Fibroblast of skin of scalp (primary cell): ENCODE data around the gene ACSS2.
A peak's percentile ranks its signal among the peaks of the same experiment; 100 is the strongest.

ENCODE experiments used
- DNase-seq: peaks from one replicate; pipeline ENCODE4 v3.0.0-alpha.2; 2013

The ACSS2 gene

DNA sequence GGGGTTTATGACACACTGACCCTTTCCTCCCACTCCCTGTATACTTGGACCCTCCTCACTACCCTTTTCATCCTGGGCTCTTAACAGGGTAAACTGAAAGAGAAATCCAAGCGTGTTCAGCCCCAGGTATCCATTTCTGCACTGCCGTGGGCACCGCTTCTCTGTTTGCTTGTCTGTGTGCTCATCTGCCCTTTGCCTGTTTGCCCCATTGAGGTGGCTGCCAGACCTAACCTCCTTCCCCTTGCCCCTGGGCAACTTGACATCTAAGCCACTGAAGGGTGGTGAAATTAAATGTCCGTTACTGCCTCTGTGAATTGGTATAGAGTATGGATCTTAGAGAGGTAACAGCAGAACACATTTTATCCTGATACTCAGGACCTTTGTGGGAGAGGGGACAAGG lies 38.7 kb downstream of the ACSS2 start:
- DNase-seq, result no peak

DNA sequence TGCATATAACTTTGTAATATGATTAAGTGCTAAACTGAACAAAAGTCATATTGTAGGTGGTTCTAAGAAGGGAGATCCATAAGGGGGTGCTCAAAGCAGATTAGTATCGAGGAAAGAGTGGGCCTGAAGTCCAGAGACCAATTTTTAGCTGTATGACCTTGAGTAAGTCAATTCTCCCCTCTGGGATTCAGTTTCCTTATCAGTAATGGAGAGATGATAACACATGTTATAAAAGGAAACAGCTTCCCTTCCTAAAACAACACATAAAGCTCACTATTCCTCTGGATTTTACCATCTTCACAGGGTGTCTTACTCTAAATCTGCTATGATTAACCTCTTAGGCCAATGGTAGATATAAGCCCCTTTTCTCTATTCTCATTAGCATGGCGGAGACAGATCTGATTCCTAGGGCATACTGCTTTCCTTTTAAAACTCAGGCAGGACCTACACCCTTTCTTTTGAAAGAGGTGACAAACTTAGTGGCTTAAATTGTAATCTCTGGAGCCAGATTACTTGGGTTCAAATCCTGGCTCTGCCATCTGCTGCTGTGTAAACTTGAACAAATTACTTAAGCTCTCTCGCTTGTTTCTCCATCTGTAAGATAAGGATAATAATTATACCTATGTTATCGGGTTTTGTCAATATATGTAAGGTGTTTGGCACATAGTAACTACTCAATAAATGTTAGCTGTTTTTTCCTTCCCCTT lies 39.5 kb downstream of the ACSS2 start:
- DNase-seq, result no peak

DNA sequence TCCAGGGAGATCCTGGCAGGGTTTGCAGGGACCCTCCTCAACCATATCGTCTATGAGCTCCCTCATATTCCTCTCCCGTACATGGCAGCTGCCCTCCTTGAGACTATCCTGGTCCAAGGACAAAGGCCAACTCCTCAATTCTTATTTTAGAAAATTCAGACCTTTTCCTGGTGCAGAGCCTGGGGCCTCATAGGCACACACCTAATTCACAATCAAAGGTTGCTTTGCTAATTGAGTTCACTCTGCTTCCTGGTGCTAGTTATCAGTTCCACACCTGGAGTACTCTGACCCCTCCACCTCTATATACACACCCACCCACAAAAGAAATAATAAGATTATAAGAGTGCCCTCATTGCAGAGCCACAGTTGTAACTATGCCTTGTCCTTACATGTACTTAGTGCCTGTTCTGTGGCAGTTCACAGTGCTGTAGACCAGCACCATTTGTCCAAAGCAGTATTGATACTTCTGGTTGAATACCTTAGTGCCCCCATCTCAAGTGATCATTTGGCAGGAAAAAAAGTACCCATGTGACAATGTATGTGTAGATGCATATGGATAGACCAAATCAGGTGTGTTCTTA lies 40.5 kb downstream of the ACSS2 start:
- DNase-seq, result no peak

DNA sequence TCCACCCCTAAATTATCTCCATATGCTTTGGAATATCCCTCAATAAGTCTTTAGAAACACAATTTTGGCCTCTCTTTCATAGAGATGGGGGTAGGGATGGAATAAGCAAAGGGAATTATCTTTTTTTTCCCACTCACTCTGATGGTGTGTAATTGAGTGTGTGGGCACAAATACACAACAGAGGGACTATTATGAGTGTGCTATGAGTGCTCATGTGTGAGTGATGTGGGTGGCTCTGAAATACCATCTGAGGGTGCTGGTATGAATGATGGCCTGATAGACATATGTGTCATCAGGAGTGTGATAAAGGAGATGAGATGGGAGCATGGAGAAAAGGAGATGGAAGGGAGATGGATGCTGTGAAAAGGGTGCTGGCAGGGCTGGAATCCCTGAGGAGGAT lies 43.6 kb downstream of the ACSS2 start:
- DNase-seq, result no peak

DNA sequence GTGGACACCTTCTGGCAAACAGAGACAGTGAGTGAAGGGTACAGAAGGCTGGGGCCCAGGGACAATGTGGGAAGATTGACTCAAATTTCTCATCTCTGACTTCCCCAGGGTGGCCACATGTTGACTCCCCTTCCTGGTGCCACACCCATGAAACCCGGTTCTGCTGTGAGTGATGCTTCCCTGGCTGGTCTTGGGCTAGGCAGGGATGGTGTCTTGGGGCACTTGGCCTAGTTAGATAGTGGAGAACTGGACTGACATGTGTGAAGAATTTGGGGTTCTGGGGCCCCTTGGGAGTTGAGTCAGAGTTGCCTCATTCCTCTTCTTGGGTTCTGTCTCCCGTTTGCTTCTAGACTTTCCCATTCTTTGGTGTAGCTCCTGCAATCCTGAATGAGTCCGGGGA lies 45.0 kb downstream of the ACSS2 start:
- DNase-seq, result peak; percentile 10

DNA sequence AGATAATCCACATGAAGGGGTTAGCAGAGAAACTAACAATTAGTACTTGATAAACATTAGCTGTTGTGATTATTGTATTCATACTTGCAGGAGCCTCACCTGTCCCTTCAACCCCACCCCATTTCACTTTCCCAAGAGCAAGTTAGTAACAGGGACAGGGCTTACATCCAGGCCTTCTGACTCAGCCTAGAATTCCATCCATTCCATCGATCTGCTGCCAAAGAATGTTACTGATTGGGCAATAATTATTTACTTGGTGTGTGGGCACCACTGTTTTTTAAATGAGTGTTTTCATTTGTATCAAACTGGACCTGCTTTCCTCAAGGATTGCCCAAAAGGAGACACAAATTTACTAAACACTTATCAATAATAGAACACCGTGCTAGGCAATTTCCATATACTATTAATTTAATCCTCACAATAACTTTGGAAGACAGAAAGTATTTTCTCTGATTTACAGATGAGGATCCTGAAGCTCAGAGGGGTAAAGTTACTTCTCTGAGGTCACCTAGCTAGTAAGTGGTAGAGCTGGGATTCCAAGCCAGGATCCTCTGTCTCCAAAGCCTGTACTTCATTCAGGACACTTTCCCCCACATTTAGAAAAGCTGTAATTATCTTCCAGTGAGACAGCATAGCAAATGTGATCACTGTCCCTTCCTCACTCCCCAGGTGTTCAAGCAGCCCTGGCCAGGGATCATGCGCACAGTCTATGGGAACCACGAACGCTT lies 46.4 kb downstream of the ACSS2 start:
- peak; percentile 78 for DNase-seq

DNA sequence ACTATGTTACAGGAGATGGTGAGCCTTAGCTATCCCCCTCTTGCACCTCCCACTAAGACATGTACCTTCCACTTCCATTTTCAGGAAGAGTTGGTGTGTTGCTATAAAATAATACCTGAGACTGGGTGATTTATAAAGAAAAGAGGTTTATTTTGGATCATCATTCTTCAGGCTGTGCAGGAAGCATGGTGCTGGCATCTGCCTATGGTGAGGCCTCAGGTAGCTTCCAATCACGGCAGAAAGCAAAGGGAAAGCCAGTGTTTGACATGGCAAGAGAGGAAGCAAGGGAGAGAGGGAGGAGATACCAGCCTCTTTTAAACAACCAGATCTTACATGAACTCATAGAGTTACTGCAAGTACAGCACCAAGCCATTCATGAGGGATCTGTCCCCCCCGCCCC lies 47.0 kb downstream of the ACSS2 start:
- no peak for DNase-seq

DNA sequence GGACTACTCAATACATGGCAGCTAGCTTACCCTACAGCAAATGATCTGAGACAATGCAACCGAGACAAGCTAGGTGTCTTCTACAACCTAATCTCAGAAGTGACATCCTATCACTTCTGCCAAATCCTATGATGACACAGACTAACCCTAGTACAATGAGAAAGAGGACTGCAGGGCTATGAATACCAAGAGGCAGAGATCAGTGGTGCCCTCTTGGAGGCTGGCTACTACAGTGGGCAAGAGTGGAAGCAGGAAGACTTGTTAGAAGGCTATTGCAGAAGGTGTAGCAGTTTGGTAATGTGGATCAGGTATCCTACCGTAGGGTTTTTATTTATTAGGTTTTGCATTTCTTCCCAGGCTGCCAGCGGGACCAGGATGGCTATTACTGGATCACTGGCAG lies 48.9 kb downstream of the ACSS2 start:
- DNase-seq, result no peak

DNA sequence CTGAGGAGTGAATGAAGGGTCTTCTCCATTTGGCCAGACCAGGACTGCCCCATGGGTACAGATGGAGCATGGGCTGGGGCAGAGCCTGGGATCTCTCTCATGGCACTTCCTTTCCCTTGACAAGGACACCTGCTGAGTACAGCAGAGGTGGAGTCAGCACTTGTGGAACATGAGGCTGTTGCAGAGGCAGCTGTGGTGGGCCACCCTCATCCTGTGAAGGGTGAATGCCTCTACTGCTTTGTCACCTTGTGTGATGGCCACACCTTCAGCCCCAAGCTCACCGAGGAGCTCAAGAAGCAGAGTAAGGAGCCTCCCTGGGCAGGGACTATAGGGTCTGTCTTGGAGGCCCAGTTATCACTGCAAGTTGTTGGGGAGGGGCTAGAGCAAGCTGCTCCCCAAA lies 49.6 kb downstream of the ACSS2 start:
- no peak for DNase-seq

DNA sequence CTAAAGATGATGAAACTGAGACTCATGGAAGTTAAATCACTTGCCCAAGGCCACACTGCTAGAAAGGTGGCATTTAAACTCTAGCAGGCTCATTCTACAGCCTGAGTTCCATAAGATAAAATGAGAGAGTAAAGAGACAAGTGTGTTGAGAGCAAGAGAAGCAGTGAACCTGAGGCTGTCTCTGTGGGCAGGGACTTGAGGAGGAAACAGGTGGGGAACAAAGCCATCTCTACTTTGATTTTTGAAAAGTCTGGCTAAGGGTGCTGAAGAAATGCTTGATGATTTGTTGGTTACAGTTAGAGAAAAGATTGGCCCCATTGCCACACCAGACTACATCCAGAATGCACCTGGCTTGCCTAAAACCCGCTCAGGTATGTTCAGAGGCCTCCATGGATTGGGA lies 50.2 kb downstream of the ACSS2 start:
- DNase-seq, result no peak

DNA sequence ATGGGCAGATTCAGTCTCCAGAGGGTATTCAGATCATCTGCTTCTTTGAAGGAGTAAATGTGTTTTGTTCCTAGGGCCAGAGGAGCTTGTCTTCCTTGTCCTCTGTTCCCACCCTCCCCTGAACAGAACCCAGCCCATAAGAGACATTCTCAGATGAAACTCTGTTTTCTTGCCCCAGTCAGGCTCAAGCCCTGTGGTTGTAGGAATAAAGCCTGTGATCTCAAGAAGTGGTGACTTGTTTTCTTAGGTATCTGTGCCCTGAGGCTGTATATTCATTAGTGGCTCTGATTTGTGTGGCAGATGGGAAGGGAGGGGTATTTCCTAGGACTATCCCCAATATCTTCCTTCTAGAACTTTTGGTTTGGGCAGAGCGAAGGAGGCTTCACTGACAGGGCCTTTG lies 51.3 kb downstream of the ACSS2 start:
- DNase-seq, result no peak

DNA sequence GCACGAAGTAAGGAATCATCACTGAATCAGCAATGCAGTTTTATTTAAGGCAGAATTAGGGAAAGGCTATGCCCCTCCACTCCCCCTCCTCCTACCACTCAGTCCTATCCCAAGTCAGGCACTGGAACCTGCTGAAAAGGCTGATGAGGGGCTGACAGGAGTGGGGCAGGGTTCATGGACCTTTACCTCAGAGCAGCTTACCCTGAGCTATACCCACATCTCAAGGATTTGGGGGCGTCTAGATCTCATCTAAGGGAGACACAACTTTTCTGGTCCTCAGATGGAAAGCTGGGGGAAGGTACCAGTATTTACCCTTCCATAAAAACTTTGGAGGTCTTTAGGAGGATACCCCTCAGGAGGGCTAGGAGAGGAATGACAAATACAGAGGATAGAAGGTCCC lies 52.0 kb downstream of the ACSS2 start:
- DNase-seq, result no peak

DNA sequence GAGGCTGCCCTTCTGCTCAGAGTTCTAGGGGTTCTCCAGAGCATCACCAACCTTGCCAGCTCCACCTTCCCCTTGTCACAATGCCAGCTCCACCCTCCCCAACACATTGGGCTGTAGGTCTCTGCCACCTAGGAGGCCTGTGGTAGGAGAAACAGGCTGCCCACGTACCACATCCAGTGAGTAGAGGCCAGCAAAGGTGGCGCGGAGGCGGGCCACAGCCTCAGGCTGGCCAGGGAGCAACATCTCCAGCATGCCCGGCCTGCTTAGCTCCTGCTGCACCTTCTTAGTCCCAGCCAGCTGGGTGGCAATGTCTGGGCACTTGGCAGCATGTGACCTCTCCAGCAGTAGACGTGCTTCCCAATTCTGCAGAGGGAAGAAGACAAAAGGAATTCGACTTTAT lies 55.4 kb downstream of the ACSS2 start:
- DNase-seq, result no peak

DNA sequence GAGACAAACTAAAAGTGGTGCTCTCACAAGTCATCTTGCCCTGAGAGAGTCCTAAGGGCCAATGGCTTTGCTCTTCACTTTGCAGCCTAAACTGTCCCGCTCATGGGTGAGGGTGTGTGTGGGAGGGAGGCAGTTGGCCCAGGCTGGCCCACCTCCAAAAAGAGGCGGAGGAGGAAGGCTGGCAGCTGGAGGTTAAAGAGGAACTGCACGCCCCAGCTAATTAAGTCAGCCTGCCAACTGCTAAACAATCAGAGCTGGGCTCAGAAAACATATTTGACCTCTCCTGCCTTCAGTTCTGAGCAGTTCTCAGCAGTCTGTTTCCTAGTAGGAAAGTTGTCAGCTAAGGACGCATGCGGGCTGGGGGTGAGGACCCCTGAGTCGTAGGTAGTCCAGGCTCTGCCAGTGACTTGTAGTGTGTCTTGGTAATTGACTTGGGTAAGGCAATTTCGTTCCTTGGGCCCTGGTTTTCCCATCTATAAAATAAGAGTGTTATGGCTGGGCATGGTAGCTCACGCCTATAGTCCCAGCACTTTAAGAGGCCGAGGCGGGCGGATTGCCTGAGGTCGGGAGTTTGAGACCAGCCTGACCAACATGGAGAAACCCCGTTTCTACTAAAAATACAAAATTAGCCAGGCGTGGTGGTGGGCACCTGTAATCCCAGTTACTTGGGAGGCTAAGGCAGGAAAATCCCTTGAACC lies 62.2 kb downstream of the ACSS2 start:
- DNase-seq, result no peak

DNA sequence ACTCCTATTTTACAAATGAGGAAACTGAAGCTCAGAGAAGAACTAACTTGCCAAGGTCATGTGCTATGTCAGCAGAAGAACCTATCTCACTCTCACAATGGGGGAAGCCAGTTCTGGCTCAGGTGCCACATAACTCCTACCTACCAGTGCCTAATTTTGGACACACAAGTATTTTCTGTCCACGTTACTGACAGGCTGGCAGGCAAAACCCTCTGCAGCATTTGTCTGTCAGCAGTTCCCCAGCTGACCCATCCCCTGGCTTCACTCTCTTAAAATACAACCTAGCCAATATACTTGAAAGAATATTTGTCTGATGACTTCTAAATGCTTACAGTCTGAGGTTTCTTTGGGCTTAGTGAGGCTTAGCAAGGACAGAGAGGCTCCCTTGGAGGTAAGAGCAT lies 63.7 kb downstream of the ACSS2 start:
- no peak for DNase-seq

DNA sequence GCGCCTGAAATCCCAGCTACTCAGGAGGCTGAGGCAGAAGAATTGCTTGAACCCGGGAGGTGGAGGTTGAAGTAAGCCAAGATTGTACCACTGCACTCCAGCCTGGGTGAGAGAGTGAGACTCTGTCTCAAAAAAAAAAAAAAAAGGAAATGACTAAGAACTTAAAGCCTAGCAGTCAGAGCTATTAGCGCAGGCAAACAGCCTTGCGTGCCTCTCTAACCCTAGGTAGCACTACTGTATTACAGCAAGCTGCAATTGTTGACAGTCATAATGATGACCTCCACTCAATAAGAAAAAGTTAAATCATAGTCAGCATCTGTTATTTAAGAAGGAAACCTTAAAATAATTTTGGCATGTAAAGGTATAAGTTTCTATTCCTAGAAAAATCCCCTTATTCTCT lies 64.8 kb downstream of the ACSS2 start:
- DNase-seq, result no peak

DNA sequence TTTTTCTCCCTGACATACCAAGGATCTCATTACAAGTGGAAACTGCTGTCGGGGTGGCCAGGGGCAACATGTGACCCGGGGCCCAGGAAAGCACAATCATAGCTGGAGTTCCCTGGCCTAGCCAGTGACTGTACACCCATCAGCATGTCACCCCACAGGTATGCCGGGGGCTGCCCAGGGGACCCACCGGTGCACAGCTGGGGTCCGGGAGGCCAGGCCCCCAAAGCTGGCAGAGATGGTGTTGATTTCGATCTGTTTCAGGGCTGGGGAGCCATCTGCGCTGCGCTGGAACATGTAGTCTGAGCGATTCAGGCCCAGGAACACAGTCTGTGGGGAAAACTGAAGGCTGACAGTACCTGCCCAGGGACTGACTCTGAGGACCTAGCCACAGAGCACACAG lies 65.9 kb downstream of the ACSS2 start:
- no peak for DNase-seq

DNA sequence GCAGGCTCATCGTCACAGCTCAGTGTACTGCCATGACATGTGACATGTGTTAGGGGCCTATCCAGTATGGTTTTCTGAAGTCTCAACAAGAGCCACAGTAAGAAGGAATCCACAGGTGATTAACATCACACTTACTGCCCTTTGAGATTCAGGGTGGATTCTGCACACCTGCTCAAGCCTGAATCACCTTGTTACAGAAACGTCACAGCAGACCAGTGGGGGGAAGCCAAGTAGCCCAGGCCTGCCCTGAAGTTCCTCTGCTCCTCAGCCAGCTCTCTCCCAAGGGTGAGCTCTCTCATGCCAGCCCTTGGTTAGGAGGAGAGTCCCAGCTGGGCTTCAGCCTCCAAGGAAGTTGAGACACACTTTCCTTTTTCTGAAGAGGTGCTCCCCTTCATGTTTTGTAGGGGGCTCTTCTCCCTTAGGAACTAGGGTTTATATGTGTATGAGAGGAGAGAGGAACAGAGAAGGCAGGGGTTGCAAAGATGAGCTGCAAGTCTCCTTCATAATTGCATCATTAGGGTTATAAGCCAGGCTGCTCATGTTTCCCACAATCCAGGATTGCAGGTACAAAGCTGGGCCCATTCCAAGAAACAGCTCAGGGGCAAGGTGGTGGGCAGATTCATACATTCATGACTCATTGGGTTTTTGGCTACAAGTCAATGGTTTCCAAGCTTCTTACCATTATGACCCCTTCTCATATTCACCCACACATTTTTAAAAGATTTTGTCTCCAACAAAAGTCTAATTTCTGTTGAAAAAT lies 67.6 kb downstream of the ACSS2 start:
- DNase-seq, result no peak

DNA sequence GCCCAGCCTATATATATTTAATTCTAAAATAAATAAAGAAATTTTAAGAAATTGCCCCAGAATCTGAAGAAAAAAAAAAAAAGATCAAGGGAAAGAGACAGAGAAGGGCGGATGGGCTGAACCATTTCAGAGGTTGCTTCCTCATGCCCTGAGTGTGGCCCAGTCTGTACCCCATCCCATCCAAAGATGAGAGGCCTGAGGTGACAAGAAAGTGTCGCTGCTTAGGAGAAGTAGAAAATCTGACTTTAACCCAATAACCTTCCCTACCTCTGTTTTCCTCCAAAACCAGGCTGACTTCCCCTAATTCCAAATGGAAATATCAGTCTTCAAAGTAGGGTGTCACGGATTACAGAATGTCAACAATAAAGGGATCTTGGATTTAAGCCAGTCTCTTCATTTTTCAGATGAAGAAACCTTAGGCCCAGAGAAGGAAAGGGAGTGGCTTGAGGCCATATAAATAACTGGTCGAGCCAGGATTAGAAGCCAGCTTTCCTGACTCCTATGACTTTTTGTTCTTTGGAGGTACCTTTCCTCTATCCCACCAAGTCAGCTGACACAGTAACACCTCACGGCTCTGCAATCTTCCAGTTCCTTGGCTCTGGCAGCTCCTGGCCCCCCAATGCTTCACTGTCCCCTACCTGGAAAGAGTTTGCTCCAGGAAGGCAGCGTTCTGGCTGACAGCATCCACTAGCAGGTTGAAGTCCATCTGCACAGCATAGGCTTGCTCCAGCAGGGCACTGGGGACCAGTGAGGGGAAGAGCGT lies 69.1 kb downstream of the ACSS2 start:
- DNase-seq, result no peak

DNA sequence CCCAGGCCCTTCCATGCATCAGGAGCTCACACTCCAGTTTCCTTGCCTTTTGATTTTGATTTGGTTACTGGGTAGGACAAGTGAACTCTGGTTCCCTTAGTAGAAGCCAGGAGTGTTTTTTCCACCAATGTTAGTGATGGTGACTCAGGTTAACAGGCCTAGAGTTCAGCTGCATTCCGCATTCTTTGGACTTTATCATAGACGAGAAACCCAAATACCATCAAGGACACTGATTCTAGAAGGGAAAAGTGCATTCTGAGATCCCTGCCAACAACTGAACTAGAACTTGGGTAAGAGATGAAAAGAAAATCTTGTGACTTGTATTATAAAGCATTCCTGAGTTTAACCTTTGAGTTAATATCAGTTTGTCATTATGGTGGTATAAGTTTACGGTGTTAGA lies 70.2 kb downstream of the ACSS2 start:
- DNase-seq, result no peak

DNA sequence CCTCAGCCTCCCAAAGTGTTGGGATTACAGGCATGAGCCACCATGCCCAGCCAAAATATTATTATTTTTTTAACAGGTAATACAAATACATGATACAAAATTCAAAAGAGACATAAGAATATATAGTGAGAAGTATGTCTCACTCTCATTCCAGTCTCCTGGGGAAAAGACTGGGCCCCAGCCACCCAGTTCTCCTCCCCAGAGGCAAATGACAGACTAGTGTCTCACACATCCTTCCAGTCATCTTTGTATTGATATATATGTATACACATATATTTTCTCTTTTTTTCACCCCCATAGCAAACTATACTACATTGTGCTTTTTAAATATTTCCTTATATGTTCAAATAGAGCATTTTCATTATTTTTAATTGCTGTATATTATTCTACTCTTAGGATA lies 70.9 kb downstream of the ACSS2 start:
- no peak for DNase-seq

DNA sequence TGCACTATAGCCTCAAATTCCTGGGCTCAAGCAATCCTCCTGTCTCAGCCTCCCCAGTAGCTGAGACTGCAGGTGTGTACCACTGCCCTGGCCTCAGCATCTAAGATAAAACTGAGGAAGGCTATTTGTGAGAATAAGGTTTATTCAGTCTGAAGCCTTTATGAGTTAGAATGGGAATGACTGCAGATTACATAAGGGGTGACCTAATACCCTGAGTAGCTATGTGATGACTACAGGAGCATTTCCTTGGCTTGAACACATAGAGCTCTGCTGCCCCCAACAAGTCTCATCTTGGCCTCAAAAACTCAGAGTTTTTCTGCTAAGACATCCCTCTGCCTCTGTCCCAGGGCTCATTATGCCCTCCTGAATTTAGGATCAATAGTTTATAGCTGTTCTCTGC lies 71.6 kb downstream of the ACSS2 start:
- DNase-seq, result peak; percentile 70
